Astrocyte (in vitro differentiated cells and primary cell): ENCODE measurements around the gene TENM4. TPM values are rescaled to one million over a fixed set of nuclear protein-coding genes. Genes with fewer than 3 reads are reported as not detected.

Experiments
- DNase-seq: peaks from one replicate; pipeline ENCODE4 v3.0.0-alpha.2; 2010; ENCODE audit warnings: low read depth
- FAIRE-seq: peaks from 2 replicates; lab custom pipeline; 2011; peaks lifted over from hg19 to GRCh38; lab: Jason Lieb, UNC
- H2AFZ ChIP-seq: 2 replicates; pipeline ENCODE4 v1.6.0; 2012; ENCODE audit warnings: low read depth, low read length, inconsistent platforms
- H3K27ac ChIP-seq: 2 replicates; pipeline ENCODE4 v1.5.1; 2011; ENCODE audit warnings: low read depth, low read length, inconsistent platforms
- H3K27me3 ChIP-seq: 2 replicates; pipeline ENCODE4 v1.6.0; 2011; ENCODE audit warnings: low read length, inconsistent platforms; ENCODE audit not compliant: insufficient read depth
- H3K36me3 ChIP-seq: 2 replicates; pipeline ENCODE4 v1.5.1; 2011; ENCODE audit warnings: low read length, inconsistent platforms; ENCODE audit not compliant: insufficient read depth
- H3K4me1 ChIP-seq: 2 replicates; pipeline ENCODE4 v1.5.1; 2011; ENCODE audit warnings: low read length, inconsistent platforms; ENCODE audit not compliant: insufficient read depth
- H3K4me2 ChIP-seq: 2 replicates; pipeline ENCODE4 v1.6.0; 2012; ENCODE audit warnings: low read length, inconsistent platforms
- H3K4me3 ChIP-seq: 2 replicates; pipeline ENCODE4 v1.5.1; 2011; ENCODE audit warnings: low read depth, mild to moderate bottlenecking, low read length, inconsistent platforms; ENCODE audit not compliant: insufficient read depth
- H3K79me2 ChIP-seq: 2 replicates; pipeline ENCODE4 v1.6.0; 2012; ENCODE audit warnings: mild to moderate bottlenecking, low read length, inconsistent platforms; ENCODE audit not compliant: insufficient read depth
- H3K9ac ChIP-seq: 2 replicates; pipeline ENCODE4 v1.6.0; 2012; ENCODE audit warnings: mild to moderate bottlenecking, low read length, inconsistent platforms
- H3K9me3 ChIP-seq: 2 replicates; pipeline ENCODE4 v1.5.1; 2012; ENCODE audit warnings: low read depth, mild to moderate bottlenecking, low read length, inconsistent platforms; ENCODE audit not compliant: insufficient read depth
- H4K20me1 ChIP-seq: 2 replicates; pipeline ENCODE4 v1.6.0; 2012; ENCODE audit warnings: low read length, inconsistent platforms; ENCODE audit not compliant: insufficient read depth
- H3K27ac Mint-ChIP-seq: one replicate; pipeline ENCODE4 v1.8.0; 2021; ENCODE audit warnings: mild to moderate bottlenecking, mixed read lengths; ENCODE audit not compliant: unreplicated experiment
- H3K27me3 Mint-ChIP-seq: one replicate; pipeline ENCODE4 v1.8.0; 2021; ENCODE audit warnings: low read depth, mixed read lengths; ENCODE audit not compliant: unreplicated experiment
- H3K36me3 Mint-ChIP-seq: one replicate; pipeline ENCODE4 v1.8.0; 2021; ENCODE audit warnings: low read depth, mixed read lengths; ENCODE audit not compliant: unreplicated experiment
- H3K4me1 Mint-ChIP-seq: one replicate; pipeline ENCODE4 v1.8.0; 2021; ENCODE audit warnings: low read depth, mixed read lengths; ENCODE audit not compliant: unreplicated experiment
- H3K4me3 Mint-ChIP-seq: one replicate; pipeline ENCODE4 v1.8.0; 2021; ENCODE audit warnings: mild to moderate bottlenecking, moderate library complexity, mixed read lengths; ENCODE audit not compliant: unreplicated experiment
- H3K9me3 Mint-ChIP-seq: one replicate; pipeline ENCODE4 v1.8.0; 2021; ENCODE audit warnings: mild to moderate bottlenecking, mixed read lengths; ENCODE audit not compliant: unreplicated experiment
- EZH2 ChIP-seq: IDR thresholded peaks from 2 replicates; pipeline ENCODE4 v1.6.1; 2012; ENCODE audit warnings: mild to moderate bottlenecking, low read length, inconsistent platforms; ENCODE audit not compliant: insufficient read depth
- microRNA-seq: library from miRNA; unstranded; fragments of <30 nt; microRNA quantifications from one replicate; pipeline ENCODE4 v1.2.0, GENCODE V29; 2020
- total RNA-seq: library from RNA; stranded (reverse); gene quantifications from 2 replicates; pipeline ENCODE4 v1.2.1, GENCODE V29; 2021
- TF ChIP-seq, protein P1 (sequence below): IDR thresholded peaks from 2 replicates; pipeline ENCODE4 v1.5.1; 2011; ENCODE audit warnings: low read depth, mild to moderate bottlenecking, inconsistent platforms, low read length, moderate library complexity; ENCODE audit not compliant: insufficient read depth

The TENM4 gene
- total RNA-seq, 1 donor from 2014 or later = 7.5 TPM

- H3K27me3 ChIP-seq = no peaks in the 10 kb centered on the region
- Mint-ChIP-seq H3K9me3 (peaks cover 2% of the 10 kb centered on the region), H3K4me1 (no peaks in the 10 kb centered on the region), H3K27me3 (peaks cover 10% of the 10 kb centered on the region), H3K36me3 (no peaks in the 10 kb centered on the region), H3K4me3 (no peak overlapping the region), H3K27ac (no peak overlapping the region)
- H3K9ac ChIP-seq = no peak overlapping the region
- H3K4me3 ChIP-seq = no peak overlapping the region
- H4K20me1 ChIP-seq = no peaks in the 10 kb centered on the region
- H3K79me2 ChIP-seq = no peaks in the 10 kb centered on the region
- H2AFZ ChIP-seq = no peak overlapping the region
- no peaks in the 10 kb centered on the region for H3K36me3 ChIP-seq
- FAIRE-seq = no peak
- DNase-seq = no peak
- TF ChIP-seq, protein P1, sequence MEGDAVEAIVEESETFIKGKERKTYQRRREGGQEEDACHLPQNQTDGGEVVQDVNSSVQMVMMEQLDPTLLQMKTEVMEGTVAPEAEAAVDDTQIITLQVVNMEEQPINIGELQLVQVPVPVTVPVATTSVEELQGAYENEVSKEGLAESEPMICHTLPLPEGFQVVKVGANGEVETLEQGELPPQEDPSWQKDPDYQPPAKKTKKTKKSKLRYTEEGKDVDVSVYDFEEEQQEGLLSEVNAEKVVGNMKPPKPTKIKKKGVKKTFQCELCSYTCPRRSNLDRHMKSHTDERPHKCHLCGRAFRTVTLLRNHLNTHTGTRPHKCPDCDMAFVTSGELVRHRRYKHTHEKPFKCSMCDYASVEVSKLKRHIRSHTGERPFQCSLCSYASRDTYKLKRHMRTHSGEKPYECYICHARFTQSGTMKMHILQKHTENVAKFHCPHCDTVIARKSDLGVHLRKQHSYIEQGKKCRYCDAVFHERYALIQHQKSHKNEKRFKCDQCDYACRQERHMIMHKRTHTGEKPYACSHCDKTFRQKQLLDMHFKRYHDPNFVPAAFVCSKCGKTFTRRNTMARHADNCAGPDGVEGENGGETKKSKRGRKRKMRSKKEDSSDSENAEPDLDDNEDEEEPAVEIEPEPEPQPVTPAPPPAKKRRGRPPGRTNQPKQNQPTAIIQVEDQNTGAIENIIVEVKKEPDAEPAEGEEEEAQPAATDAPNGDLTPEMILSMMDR = no peak
- TF ChIP-seq EZH2 = no peak
- H3K27ac ChIP-seq = no peak overlapping the region
- no peaks in the 10 kb centered on the region for H3K9me3 ChIP-seq
- no peak overlapping the region for H3K4me2 ChIP-seq
- no peaks in the 10 kb centered on the region for H3K4me1 ChIP-seq
Measured at GRCh38 chr11:78603792-78604191, 837.0 kb downstream of the TENM4 start.

Small RNA genes within 50 kb of the gene (microRNA-seq; reads per million reads assigned to microRNA genes)
- gene MIR5579 (0.82 reads per million), gene MIR708 (3,726 reads per million, percentile 91 among the genes with 10 or more reads in this experiment)
